DOHH2 (cell line): ENCODE results near the gene RCAN3.
"Not testable (repeated sequence)": the region's sequence is repeated elsewhere in the genome, so short reads cannot be mapped to it uniquely, and the experiment has no call there.

ENCODE experiments used
- CTCF ChIP-seq: fragments of 200-600 bp; sonication (generic); IDR thresholded peaks from one replicate; pipeline ENCODE4 v1.5.1; 2014; ENCODE audit warnings: antibody characterized with exemption, mild to moderate bottlenecking, low read depth, low read length; ENCODE audit not compliant: poor library complexity, severe bottlenecking
- EZH2phosphoT487 ChIP-seq: fragments of 200-600 bp; sonication (generic); IDR thresholded peaks from 2 replicates; pipeline ENCODE4 v1.6.1; 2017; ENCODE audit warnings: borderline replicate concordance, mild to moderate bottlenecking, antibody characterized with exemption, low read length, moderate library complexity, mixed read lengths

GRCh38 chr1:24488159-24488558 lies 14.5 kb upstream of the RCAN3 start:
- TF ChIP-seq CTCF, EZH2phosphoT487: not testable (repeated sequence)
